Endothelial cell of umbilical vein (primary cell): ENCODE measurements around the gene ZDHHC22. TPM values are rescaled to one million over a fixed set of nuclear protein-coding genes. Genes with fewer than 3 reads are reported as not detected.

ENCODE experiments used
- BruUV-seq: library from RNA; stranded (reverse); fragments of 400-500 nt; replicated peaks from 2 replicates; lab custom pipeline; 2021; lab: Mats Ljungman, UMichigan
- CTCF ChIA-PET: fragments of 300-600, 350-600 bp; sonication (Branson Sonifier 250); formaldehyde crosslinking; loops from one replicate; lab custom pipeline; 2021; ENCODE audit warnings: antibody characterized with exemption, inconsistent platforms; lab: Charles Lee
- POLR2A ChIA-PET: fragments of 300-600, 350-600 bp; sonication (Branson Sonifier 250); formaldehyde crosslinking; loops from one replicate; lab custom pipeline; 2021; ENCODE audit warnings: antibody characterized with exemption, inconsistent platforms; lab: Charles Lee
- DNase-seq: peaks from one replicate; pipeline ENCODE4 v3.0.0-alpha.2; 2011; ENCODE audit warnings: low read depth, low spot score
- FAIRE-seq: peaks from 2 replicates; lab custom pipeline; 2011; peaks lifted over from hg19 to GRCh38; lab: Jason Lieb, UNC
- H2AFZ ChIP-seq: 2 replicates; pipeline ENCODE4 v1.6.0; 2012; ENCODE audit warnings: low read depth, low read length, control low read depth, inconsistent platforms
- H3K27ac ChIP-seq: 2 replicates; pipeline ENCODE4 v1.5.1; 2011; ENCODE audit warnings: low read depth, mild to moderate bottlenecking, control low read depth, low read length, moderate library complexity; ENCODE audit not compliant: insufficient read depth
- H3K27me3 ChIP-seq, 2 experiments: 2 replicates each; pipeline versions ENCODE4 v1.6.0 to v1.6.1; 2011; ENCODE audit warnings: low read length in 2 of 2, mixed read lengths in 1 of 2; ENCODE audit not compliant: control insufficient read depth in 2 of 2, insufficient read depth in 2 of 2
- H3K36me3 ChIP-seq, 2 experiments: 2 replicates in 1 of 2; 3 replicates in 1 of 2; pipeline ENCODE4 v1.5.1; 2011; ENCODE audit warnings: low read length in 2 of 2, mild to moderate bottlenecking in 1 of 2, moderate library complexity in 1 of 2; ENCODE audit not compliant: control insufficient read depth in 2 of 2, insufficient read depth in 2 of 2; ENCODE audit errors: extremely low read depth in 1 of 2
- H3K4me1 ChIP-seq: 3 replicates; pipeline ENCODE4 v1.5.1; 2011; ENCODE audit warnings: mild to moderate bottlenecking, low read length; ENCODE audit not compliant: control insufficient read depth, insufficient read depth; ENCODE audit errors: extremely low read depth
- H3K4me2 ChIP-seq: 2 replicates; pipeline ENCODE4 v1.6.1; 2011; ENCODE audit warnings: low read length, control low read depth, mixed read lengths; ENCODE audit not compliant: insufficient read depth
- H3K4me3 ChIP-seq, 3 experiments: fragments of 200-600 bp in 1 of 3; sonication (generic), shearing (Covaris generic) in 1 of 3; replicated peaks in 1 of 3; 2 replicates each; pipeline ENCODE4 v1.5.1; 2011 to 2016; ENCODE audit warnings: control low read depth in 3 of 3, low read length in 3 of 3, mild to moderate bottlenecking in 2 of 3, inconsistent platforms in 1 of 3, low read depth in 1 of 3, moderate library complexity in 1 of 3; ENCODE audit not compliant: insufficient read depth in 1 of 3
- H3K79me2 ChIP-seq: 2 replicates; pipeline ENCODE4 v1.6.0; 2012; ENCODE audit warnings: low read length, inconsistent platforms; ENCODE audit not compliant: control insufficient read depth, insufficient read depth
- H3K9ac ChIP-seq: replicated peaks from 2 replicates; pipeline ENCODE3; 2011; ENCODE audit warnings: low read length, control low read depth; ENCODE audit not compliant: insufficient read depth; ENCODE audit errors: extremely low read depth
- H3K9me1 ChIP-seq: replicated peaks from 3 replicates; pipeline ENCODE4 v1.6.0; 2011; ENCODE audit warnings: mild to moderate bottlenecking, low read length; ENCODE audit not compliant: control insufficient read depth, insufficient read depth; ENCODE audit errors: extremely low read depth
- H3K9me3 ChIP-seq: replicated peaks from 2 replicates; pipeline ENCODE4 v1.5.1; 2012; ENCODE audit warnings: low read length, inconsistent platforms; ENCODE audit not compliant: control insufficient read depth, insufficient read depth
- H4K20me1 ChIP-seq: replicated peaks from 2 replicates; pipeline ENCODE3; 2011; ENCODE audit warnings: mild to moderate bottlenecking, low read length; ENCODE audit not compliant: control insufficient read depth, insufficient read depth; ENCODE audit errors: extremely low read depth
- EZH2 ChIP-seq: IDR thresholded peaks from 2 replicates; pipeline ENCODE4 v1.6.1; 2012; ENCODE audit warnings: borderline replicate concordance, low read depth, mild to moderate bottlenecking, moderate library complexity, low read length, inconsistent platforms; ENCODE audit not compliant: severe bottlenecking
- FOS ChIP-seq: IDR thresholded peaks from 2 replicates; pipeline ENCODE4 v1.6.1; 2011; ENCODE audit warnings: mild to moderate bottlenecking, low read length, moderate library complexity, borderline replicate concordance; ENCODE audit not compliant: insufficient read depth
- GATA2 ChIP-seq: IDR thresholded peaks from 2 replicates; pipeline ENCODE4 v1.7.0; 2011; ENCODE audit warnings: low read depth, mild to moderate bottlenecking, moderate library complexity, mixed read lengths, low read length; ENCODE audit not compliant: insufficient read length, insufficient read depth
- JUN ChIP-seq: IDR thresholded peaks from 2 replicates; pipeline ENCODE4 v1.6.1; 2011; ENCODE audit warnings: borderline replicate concordance, low read depth; ENCODE audit not compliant: insufficient read length, insufficient read depth
- MYC ChIP-seq: IDR thresholded peaks from one replicate; pipeline ENCODE4 v1.6.1; 2011; ENCODE audit warnings: mild to moderate bottlenecking, low read depth, low read length
- POLR2A ChIP-seq: IDR thresholded peaks from 2 replicates; pipeline ENCODE4 v1.6.1; 2012; ENCODE audit warnings: low read depth, mild to moderate bottlenecking, control low read depth, low read length
- POLR2AphosphoS5 ChIP-seq: IDR thresholded peaks from 2 replicates; pipeline ENCODE4 v1.6.1; 2012; ENCODE audit warnings: low read depth, mild to moderate bottlenecking, control low read depth, low read length, moderate library complexity; ENCODE audit not compliant: insufficient read depth
- dilution Hi-C: fragments of 300-500 bp; cut with MboI; formaldehyde crosslinking; loops from one replicate; pipeline ENCODE4 v1.15.0; 2019; ENCODE audit warnings: low sequenced_read_pairs; ENCODE audit not compliant: extremely low pct_ligation_motif_present
- intact Hi-C: fragments of 100-400 bp; cut with micrococcal nuclease; formaldehyde crosslinking; loops from one replicate; pipeline ENCODE4 v1.10.0; 2022
- polyA plus RNA-seq, 4 experiments: library from polyadenylated mRNA; depleted of rRNA in 3 of 4; stranded (reverse) in 3 of 4; unstranded in 1 of 4; fragments of >200 nt; gene quantifications; 2 replicates each; pipeline versions ENCODE4 v1.2.1 to v1.2.3, GENCODE V29; 2011 to 2012; ENCODE audit warnings: missing spikeins in 1 of 4
- total RNA-seq: library from RNA; stranded (reverse); gene quantifications from 2 replicates; pipeline ENCODE4 v1.2.3, GENCODE V29; 2021
- TF ChIP-seq, protein P1 (sequence below): IDR thresholded peaks from 2 replicates; pipeline ENCODE4 v1.6.1; 2011; ENCODE audit not compliant: insufficient read depth, insufficient read length
- TF ChIP-seq, protein P2 (sequence below), 2 donors: IDR thresholded peaks; 1 replicate in 1 of 2; 2 replicates in 1 of 2; pipeline ENCODE4 v1.5.1; 2011; ENCODE audit warnings: low read length in 2 of 2, mild to moderate bottlenecking in 2 of 2, moderate library complexity in 2 of 2, control low read depth in 1 of 2, inconsistent platforms in 1 of 2, low read depth in 1 of 2; ENCODE audit not compliant: insufficient read depth in 1 of 2; ENCODE audit errors: extremely low read depth in 1 of 2

Gene ZDHHC22
- total and polyA plus RNA-seq, 2 donors (not counting 3 experiments of a cell fraction or from before 2014, with no cell fraction given): 0.03 to 0.24 TPM

DNA sequence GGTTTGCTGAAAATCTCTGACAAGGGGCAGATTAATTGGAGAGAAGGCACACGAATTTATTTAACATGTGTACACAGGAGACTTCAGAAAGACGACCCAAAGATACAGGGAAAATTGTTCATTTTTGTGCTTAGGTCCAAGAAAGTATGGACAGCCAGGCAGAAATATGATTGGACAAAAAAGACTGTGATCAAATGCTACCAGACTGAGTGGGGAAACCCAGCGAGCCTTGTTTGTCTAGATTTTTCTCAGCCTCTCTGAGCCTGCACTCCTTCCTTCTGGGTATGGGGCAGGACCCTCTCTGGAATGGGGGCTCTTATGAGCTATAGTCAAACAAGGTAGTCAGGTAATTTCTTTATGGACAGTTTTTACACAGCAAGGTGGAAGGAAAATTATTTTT, 54.0 kb downstream of the ZDHHC22 start:
- no peak for FAIRE-seq
- ChIA-PET CTCF (interaction anchor here (0.6 to 2.5 kb wide), 2 partner anchors 16 to 620 kb away, joined by 3 to 16 read pairs; no protein-coding TSS in a partner anchor), POLR2A (no interaction called here)
- H2AFZ ChIP-seq: no peak overlapping the region
- no TSS peak for BruUV-seq
- no peak overlapping the region for H3K9ac ChIP-seq
- no peaks in the 10 kb centered on the region for H4K20me1 ChIP-seq
- dilution Hi-C loops (loop anchor here (25.0 kb wide), 1 partner anchor 200 kb away; no protein-coding TSS in a partner anchor), intact Hi-C loops (no loop called here)
- H3K27me3 ChIP-seq: peaks cover 11 to 24% of the 10 kb centered on the region in 2 experiments
- no peaks in the 10 kb centered on the region for H3K79me2 ChIP-seq
- H3K36me3 ChIP-seq: no peaks in the 10 kb centered on the region
- no peak overlapping the region for H3K4me2 ChIP-seq
- no peaks in the 10 kb centered on the region for H3K4me1 ChIP-seq
- no peak for DNase-seq
- H3K9me3 ChIP-seq: no peaks in the 10 kb centered on the region
- no peak overlapping the region for H3K4me3 ChIP-seq
- no peak overlapping the region for H3K27ac ChIP-seq
- TF ChIP-seq GATA2: no peak
- no peaks in the 10 kb centered on the region for H3K9me1 ChIP-seq

DNA sequence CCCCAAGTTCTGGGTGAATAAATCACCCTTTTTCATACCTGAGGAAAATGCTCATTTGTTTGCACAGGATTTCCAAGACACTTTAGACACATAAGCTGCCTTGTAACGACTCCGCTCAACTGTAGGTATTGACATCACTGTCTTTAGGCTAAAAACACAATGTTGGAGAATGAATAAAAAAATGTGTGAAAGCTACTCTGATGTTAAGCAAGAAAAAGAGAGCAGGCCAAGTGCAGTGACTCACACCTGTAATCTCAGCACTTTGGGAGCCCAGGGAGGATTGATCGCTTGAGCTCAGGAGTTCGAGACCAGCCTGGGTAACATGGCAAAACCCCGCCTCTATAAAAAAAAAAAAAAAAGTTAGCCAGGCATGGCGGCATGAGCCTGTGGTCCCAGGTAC, 54.6 kb downstream of the ZDHHC22 start:
- no TSS peak for BruUV-seq
- H2AFZ ChIP-seq: no peak overlapping the region
- intact Hi-C loops: no loop called here
- no peak overlapping the region for H3K27ac ChIP-seq
- peaks cover 13 to 24% of the 10 kb centered on the region in 2 experiments for H3K27me3 ChIP-seq
- FAIRE-seq (no peak), DNase-seq (no peak)
- H3K9ac ChIP-seq: no peak overlapping the region
- ChIA-PET CTCF (interaction anchor here (1.6 to 3.9 kb wide), 4 partner anchors 11 to 211 kb away, joined by 4 to 24 read pairs (median 12); no protein-coding TSS in a partner anchor), POLR2A (no interaction called here)
- H3K79me2 ChIP-seq: no peaks in the 10 kb centered on the region
- no peaks in the 10 kb centered on the region for H3K9me1 ChIP-seq
- H3K4me3 ChIP-seq: no peak overlapping the region
- H3K4me2 ChIP-seq: no peak overlapping the region
- no peaks in the 10 kb centered on the region for H3K36me3 ChIP-seq
- TF ChIP-seq GATA2: no peak
- TF ChIP-seq EZH2: no peak
- no peak for TF ChIP-seq POLR2A
- TF ChIP-seq POLR2AphosphoS5: no peak
- TF ChIP-seq FOS: no peak
- no peak for TF ChIP-seq MYC
- TF ChIP-seq, protein P1, sequence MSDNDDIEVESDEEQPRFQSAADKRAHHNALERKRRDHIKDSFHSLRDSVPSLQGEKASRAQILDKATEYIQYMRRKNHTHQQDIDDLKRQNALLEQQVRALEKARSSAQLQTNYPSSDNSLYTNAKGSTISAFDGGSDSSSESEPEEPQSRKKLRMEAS: no peak
- no peak for TF ChIP-seq JUN
- TF ChIP-seq, protein P2, sequence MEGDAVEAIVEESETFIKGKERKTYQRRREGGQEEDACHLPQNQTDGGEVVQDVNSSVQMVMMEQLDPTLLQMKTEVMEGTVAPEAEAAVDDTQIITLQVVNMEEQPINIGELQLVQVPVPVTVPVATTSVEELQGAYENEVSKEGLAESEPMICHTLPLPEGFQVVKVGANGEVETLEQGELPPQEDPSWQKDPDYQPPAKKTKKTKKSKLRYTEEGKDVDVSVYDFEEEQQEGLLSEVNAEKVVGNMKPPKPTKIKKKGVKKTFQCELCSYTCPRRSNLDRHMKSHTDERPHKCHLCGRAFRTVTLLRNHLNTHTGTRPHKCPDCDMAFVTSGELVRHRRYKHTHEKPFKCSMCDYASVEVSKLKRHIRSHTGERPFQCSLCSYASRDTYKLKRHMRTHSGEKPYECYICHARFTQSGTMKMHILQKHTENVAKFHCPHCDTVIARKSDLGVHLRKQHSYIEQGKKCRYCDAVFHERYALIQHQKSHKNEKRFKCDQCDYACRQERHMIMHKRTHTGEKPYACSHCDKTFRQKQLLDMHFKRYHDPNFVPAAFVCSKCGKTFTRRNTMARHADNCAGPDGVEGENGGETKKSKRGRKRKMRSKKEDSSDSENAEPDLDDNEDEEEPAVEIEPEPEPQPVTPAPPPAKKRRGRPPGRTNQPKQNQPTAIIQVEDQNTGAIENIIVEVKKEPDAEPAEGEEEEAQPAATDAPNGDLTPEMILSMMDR (IDR thresholded peaks at IDR 0.05; ENCODE audit: extremely low read depth in 1 of 2, insufficient read depth in 1 of 2, low read depth in 1 of 2, low read length in 2 of 2): no peak
- dilution Hi-C loops: loop anchor here (25.0 kb wide), 1 partner anchor 200 kb away; no protein-coding TSS in a partner anchor
- no peaks in the 10 kb centered on the region for H3K9me3 ChIP-seq
- H4K20me1 ChIP-seq: no peaks in the 10 kb centered on the region
- H3K4me1 ChIP-seq: no peaks in the 10 kb centered on the region
